GM23248 (cell line): ENCODE results near the gene ABCA3. TPM values are rescaled to one million over a fixed set of nuclear protein-coding genes. Genes with fewer than 3 reads are reported as not detected.

Experiments used
- DNase-seq: peaks from one replicate; pipeline ENCODE4 v3.0.0-alpha.2; 2015
- H2AFZ ChIP-seq: fragments of 200-600 bp; sonication (generic); 2 replicates; pipeline ENCODE4 v1.6.1; 2016; ENCODE audit warnings: antibody characterized with exemption
- H3F3A ChIP-seq: fragments of 200-600 bp; sonication (generic); 2 replicates; pipeline ENCODE4 v1.6.1; 2016; ENCODE audit warnings: mild to moderate bottlenecking, antibody characterized with exemption, mixed run types; ENCODE audit not compliant: insufficient read depth
- H3K27ac ChIP-seq: fragments of 200-600 bp; sonication (generic); 2 replicates; pipeline ENCODE4 v1.5.1; 2016; ENCODE audit warnings: mild to moderate bottlenecking
- H3K27me3 ChIP-seq: fragments of 200-600 bp; sonication (generic); replicated peaks from 2 replicates; pipeline ENCODE4 v1.6.1; 2016; ENCODE audit warnings: mild to moderate bottlenecking; ENCODE audit not compliant: insufficient read depth
- H3K36me3 ChIP-seq: fragments of 200-600 bp; sonication (generic); 2 replicates; pipeline ENCODE4 v1.6.1; 2016; ENCODE audit warnings: low read depth, mild to moderate bottlenecking
- H3K4me1 ChIP-seq: fragments of 200-600 bp; sonication (generic); 2 replicates; pipeline ENCODE4 v1.6.1; 2016; ENCODE audit warnings: mild to moderate bottlenecking; ENCODE audit not compliant: insufficient read depth
- H3K4me2 ChIP-seq: fragments of 200-600 bp; sonication (generic); one replicate; pipeline ENCODE4 v1.6.1; 2016; ENCODE audit warnings: mild to moderate bottlenecking; ENCODE audit not compliant: unreplicated experiment
- H3K4me3 ChIP-seq: fragments of 200-600 bp; sonication (generic); 2 replicates; pipeline ENCODE4 v1.5.1; 2016; ENCODE audit warnings: mild to moderate bottlenecking
- H3K79me2 ChIP-seq: fragments of 200-600 bp; sonication (generic); 2 replicates; pipeline ENCODE4 v1.6.1; 2016; ENCODE audit warnings: mild to moderate bottlenecking; ENCODE audit not compliant: insufficient read depth
- H3K9ac ChIP-seq: fragments of 200-600 bp; sonication (generic); 2 replicates; pipeline ENCODE4 v1.6.1; 2016; ENCODE audit warnings: mild to moderate bottlenecking
- H3K9me2 ChIP-seq: fragments of 200-600 bp; sonication (generic); 2 replicates; pipeline ENCODE4 v1.6.1; 2016; ENCODE audit warnings: mixed run types, mild to moderate bottlenecking, moderate library complexity; ENCODE audit not compliant: insufficient read depth
- H3K9me3 ChIP-seq: fragments of 200-600 bp; sonication (generic); one replicate; pipeline ENCODE4 v1.6.1; 2017; ENCODE audit warnings: low read depth
- H4K20me1 ChIP-seq: fragments of 200-600 bp; sonication (generic); 2 replicates; pipeline ENCODE4 v1.6.0; 2016; ENCODE audit not compliant: insufficient read depth
- EZH2 ChIP-seq: fragments of 200-600 bp; sonication (generic); IDR thresholded peaks from 2 replicates; pipeline ENCODE4 v1.6.1; 2018; ENCODE audit warnings: antibody characterized with exemption, mild to moderate bottlenecking; ENCODE audit not compliant: insufficient read depth, poor library complexity, severe bottlenecking
- EZH2phosphoT487 ChIP-seq: fragments of 200-600 bp; sonication (generic); IDR thresholded peaks from 2 replicates; pipeline ENCODE4 v1.6.1; 2018; ENCODE audit warnings: antibody characterized with exemption, moderate library complexity, mild to moderate bottlenecking, low read depth; ENCODE audit not compliant: insufficient read depth
- WGBS, 2 experiments: methylation state at CpG; one replicate each; pipeline ENCODE4 v1.1.6; 2015 to 2017; ENCODE audit warnings: low lambda C conversion rate in 2 of 2, low coverage in 1 of 2; ENCODE audit errors: missing lambda C conversion rate in 2 of 2; 5-methylcytosine and 5-hydroxymethylcytosine counted together
- in situ Hi-C: fragments of 300-500 bp; cut with MboI; formaldehyde crosslinking; loops from 2 replicates; pipeline ENCODE4 v1.15.0; 2020
- polyA plus RNA-seq: library from polyadenylated mRNA; unstranded; fragments of >200 nt; fragmentation: Nextera tagmentation; extraction: Ambion mirVana; gene quantifications from 2 replicates; pipeline ENCODE4 v1.2.1, GENCODE V29; 2016
- total RNA-seq: library from RNA; depleted of rRNA; stranded (reverse); fragments of >200 nt; shearing (Covaris generic); gene quantifications from 2 replicates; pipeline ENCODE4 v1.2.3, GENCODE V29; 2014

The ABCA3 gene
- total and polyA plus RNA-seq, 2 experiments from 2014 or later, result 0.64 to 0.76 TPM

DNA sequence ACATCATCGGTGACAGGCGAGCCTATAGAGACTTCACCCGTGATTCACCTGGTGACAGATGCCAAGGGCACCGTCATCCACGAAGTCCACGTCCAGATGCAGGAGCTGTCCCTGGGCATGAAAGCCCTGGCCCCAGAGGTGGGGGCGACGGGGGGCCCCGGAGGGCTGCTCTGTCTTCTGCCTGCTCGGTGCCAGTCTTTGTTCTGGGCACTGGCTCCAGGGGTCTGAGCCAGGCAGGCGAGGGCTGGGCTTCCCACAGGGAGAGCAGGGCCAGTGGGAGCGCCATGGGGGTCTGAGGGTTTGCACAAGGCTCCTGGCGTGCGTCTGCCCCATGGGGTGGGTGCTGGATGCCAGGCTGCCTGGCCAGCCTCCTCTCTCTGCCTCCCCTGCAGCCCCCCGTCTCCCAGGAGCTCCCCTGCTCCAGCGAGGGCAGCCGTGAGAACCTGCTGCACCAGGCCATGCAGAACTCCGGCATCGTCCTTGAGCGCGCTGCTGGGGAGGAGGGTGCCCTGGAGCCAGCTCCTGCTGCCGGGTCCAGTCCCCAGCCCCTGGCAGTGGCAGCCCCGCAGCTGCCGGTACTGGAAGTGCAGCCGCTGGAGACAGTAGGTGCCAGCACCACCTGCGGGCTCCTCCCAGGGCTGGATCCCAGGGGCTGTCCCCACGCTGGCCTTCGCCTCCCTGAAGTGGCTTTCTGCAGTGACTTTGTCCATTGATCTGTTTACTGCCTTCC is 107.3 kb downstream of the ABCA3 start:
- no peak for TF ChIP-seq EZH2
- no peak for TF ChIP-seq EZH2phosphoT487
- in situ Hi-C loops, result no loop called here
- no peaks in the 10 kb centered on the region for H3K9me3 ChIP-seq
- no peaks in the 10 kb centered on the region for H3K4me1 ChIP-seq
- peaks cover 10% of the 10 kb centered on the region for H3K79me2 ChIP-seq
- H3F3A ChIP-seq, result no peaks in the 10 kb centered on the region
- no peaks in the 10 kb centered on the region for H3K9me2 ChIP-seq
- H3K9ac ChIP-seq, result no peak overlapping the region
- H2AFZ ChIP-seq, result no peak overlapping the region
- DNase-seq, result no peak
- H3K4me3 ChIP-seq, result no peak overlapping the region
- no peaks in the 10 kb centered on the region for H3K27me3 ChIP-seq
- no peaks in the 10 kb centered on the region; the same call in 1 of the 2 replicates for H3K36me3 ChIP-seq
- no peak overlapping the region for H3K4me2 ChIP-seq
- H3K27ac ChIP-seq, result no peak overlapping the region
- 92 to 93% methylated on average over 26 to 28 of the region's 28 CpGs for WGBS, 2 experiments
- no peaks in the 10 kb centered on the region for H4K20me1 ChIP-seq

- Histone ChIP-seq H3F3A (no peaks in the 10 kb centered on the region), H2AFZ (no peak overlapping the region), H3K4me3 (no peak overlapping the region), H3K9me3 (no peaks in the 10 kb centered on the region), H3K9me2 (no peaks in the 10 kb centered on the region), H3K27me3 (no peaks in the 10 kb centered on the region), H3K36me3 (no peaks in the 10 kb centered on the region; the same call in 1 of the 2 replicates), H3K4me2 (no peak overlapping the region), H3K4me1 (no peaks in the 10 kb centered on the region), H3K27ac (no peak overlapping the region), H3K79me2 (peaks cover 19% of the 10 kb centered on the region), H4K20me1 (no peaks in the 10 kb centered on the region), H3K9ac (no peak overlapping the region)
- DNase-seq, result no peak
- 91 to 92% methylated on average over 28 to 37 of the region's 41 CpGs for WGBS, 2 experiments
- in situ Hi-C loops, result no loop called here
- no peak for TF ChIP-seq EZH2
- no peak for TF ChIP-seq EZH2phosphoT487
Observed at GRCh38 chr16:2232094-2232990, 108.2 kb downstream of the ABCA3 start.

- no peak overlapping the region for H3K9ac ChIP-seq
- H3K36me3 ChIP-seq, result no peaks in the 10 kb centered on the region; the same call in 1 of the 2 replicates
- H4K20me1 ChIP-seq, result no peaks in the 10 kb centered on the region
- H3K4me2 ChIP-seq, result no peak overlapping the region
- peaks cover 4% of the 10 kb centered on the region for H3K4me1 ChIP-seq
- no peak for DNase-seq
- no peaks in the 10 kb centered on the region for H3K9me3 ChIP-seq
- H3F3A ChIP-seq, result no peaks in the 10 kb centered on the region
- H3K79me2 ChIP-seq, result peaks cover 29% of the 10 kb centered on the region
- WGBS, 2 experiments, result 86% methylated on average over 27 to 29 of the region's 29 CpGs
- H3K27me3 ChIP-seq, result no peaks in the 10 kb centered on the region
- in situ Hi-C loops, result no loop called here
- H3K27ac ChIP-seq, result no peak overlapping the region
- no peak overlapping the region for H2AFZ ChIP-seq
- H3K4me3 ChIP-seq, result no peak overlapping the region
- TF ChIP-seq EZH2phosphoT487 (no peak), EZH2 (no peak)
- no peaks in the 10 kb centered on the region for H3K9me2 ChIP-seq
Observed at GRCh38 chr16:2231016-2231931, 109.3 kb downstream of the ABCA3 start.

- H3K27ac ChIP-seq, result no peak overlapping the region
- no peaks in the 10 kb centered on the region for H3F3A ChIP-seq
Observed at GRCh38 chr16:2230376-2230775, 110.2 kb downstream of the ABCA3 start.

More at GRCh38 chr16:2230376-2230775, 110.2 kb downstream of the ABCA3 start:
- H3K4me2 ChIP-seq, result no peak overlapping the region
- H3K9ac ChIP-seq, result no peak overlapping the region
- in situ Hi-C loops, result no loop called here
- H4K20me1 ChIP-seq, result no peaks in the 10 kb centered on the region
- no peaks in the 10 kb centered on the region for H3K9me2 ChIP-seq
- H2AFZ ChIP-seq, result no peak overlapping the region
- H3K4me3 ChIP-seq, result no peak overlapping the region
- H3K79me2 ChIP-seq, result peaks cover 38% of the 10 kb centered on the region
- H3K36me3 ChIP-seq, result no peaks in the 10 kb centered on the region; the same call in 1 of the 2 replicates
- no peaks in the 10 kb centered on the region for H3K27me3 ChIP-seq
- 86 to 90% methylated on average over 7 to 13 of the region's 13 CpGs for WGBS, 2 experiments
- peaks cover 11% of the 10 kb centered on the region for H3K4me1 ChIP-seq
- DNase-seq, result no peak
- TF ChIP-seq EZH2phosphoT487 (no peak), EZH2 (no peak)
- H3K9me3 ChIP-seq, result no peaks in the 10 kb centered on the region
